ENCODE data around the gene ADGRL2.

GRCh38 chr1:82001345-82001744 lies 200.6 kb downstream of the ADGRL2 start:
- TF ChIP-seq ZNF398 (CRISPR knock-in tag; IDR thresholded peaks at IDR 0.05), result no peak
- TF ChIP-seq RAD21 (CRISPR knock-in tag; conservative IDR thresholded peaks at IDR 0.05 in 1 of 2, IDR thresholded peaks at IDR 0.05 in 1 of 2), result no peak
- TF ChIP-seq TARDBP (IDR thresholded peaks at IDR 0.05), result no peak
- no peak for TF ChIP-seq EZH2 (IDR thresholded peaks at IDR 0.05; ENCODE audit: borderline replicate concordance, low read depth, low read length)
- no peak for TF ChIP-seq FOXM1 (IDR thresholded peaks at IDR 0.05; ENCODE audit: low read depth)
- no peak for TF ChIP-seq FOXM1 (CRISPR knock-in tag; IDR thresholded peaks at IDR 0.05; ENCODE audit: low read depth)
- no peak for TF ChIP-seq HCFC1 (IDR thresholded peaks at IDR 0.05; ENCODE audit: low read depth, low read length)
- TF ChIP-seq ZBTB7A (IDR thresholded peaks at IDR 0.05; ENCODE audit: borderline replicate concordance, control insufficient read depth, low read depth, low read length), result no peak
- no peak for TF ChIP-seq EP300 (IDR thresholded peaks at IDR 0.05; ENCODE audit: low read length)
- TF ChIP-seq ZFX (CRISPR knock-in tag; IDR thresholded peaks at IDR 0.05), result no peak
- TF ChIP-seq ATF6 (CRISPR knock-in tag; IDR thresholded peaks at IDR 0.05), result no peak
